ENCODE data around the gene STX1A.

The STX1A gene

DNA sequence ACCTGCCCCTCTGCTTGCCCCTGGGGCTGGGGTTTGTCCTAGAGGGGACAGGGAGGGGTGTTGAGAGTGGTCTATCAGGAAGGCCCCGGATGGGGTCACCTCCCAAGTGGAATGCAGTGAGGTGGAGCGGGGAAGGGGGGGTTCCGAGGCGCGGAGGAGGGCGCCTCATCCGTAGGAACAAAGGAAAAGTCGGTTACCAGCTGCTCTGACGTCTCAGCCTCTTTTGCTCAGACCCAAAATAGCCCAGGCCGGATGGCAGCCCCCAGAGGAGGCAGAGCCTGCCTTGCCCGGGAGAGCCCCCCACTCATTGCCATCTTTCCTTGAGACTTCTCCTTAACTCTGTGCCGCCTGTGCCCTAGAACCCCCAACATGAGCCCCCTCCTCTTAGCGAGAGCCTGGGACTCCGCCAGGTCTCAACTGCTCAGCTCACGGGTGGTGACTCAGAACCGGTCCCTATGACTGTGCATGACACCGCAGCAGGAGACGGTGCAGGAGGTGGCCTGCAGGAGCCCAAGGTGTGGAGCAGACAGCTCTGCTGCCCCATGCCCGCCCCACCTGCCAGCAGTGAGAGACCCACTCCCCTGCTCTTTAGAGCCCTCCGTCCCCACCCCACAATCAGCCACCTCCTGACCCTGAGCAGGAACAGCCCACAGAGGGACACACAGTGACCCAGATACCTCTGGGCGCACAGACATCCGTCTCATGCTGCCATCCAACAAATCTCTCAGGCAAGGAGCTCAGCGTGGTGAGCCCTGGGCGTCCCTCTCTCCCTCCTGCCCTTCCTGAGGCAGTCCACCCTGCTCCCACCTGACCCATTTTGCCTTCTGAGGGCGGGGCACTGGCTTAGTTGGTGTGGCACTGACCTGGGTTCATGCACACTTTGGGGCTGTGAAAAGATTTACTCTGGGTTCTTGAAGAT lies 13.1 kb downstream of the STX1A start:
- TF ChIP-seq, protein P1, sequence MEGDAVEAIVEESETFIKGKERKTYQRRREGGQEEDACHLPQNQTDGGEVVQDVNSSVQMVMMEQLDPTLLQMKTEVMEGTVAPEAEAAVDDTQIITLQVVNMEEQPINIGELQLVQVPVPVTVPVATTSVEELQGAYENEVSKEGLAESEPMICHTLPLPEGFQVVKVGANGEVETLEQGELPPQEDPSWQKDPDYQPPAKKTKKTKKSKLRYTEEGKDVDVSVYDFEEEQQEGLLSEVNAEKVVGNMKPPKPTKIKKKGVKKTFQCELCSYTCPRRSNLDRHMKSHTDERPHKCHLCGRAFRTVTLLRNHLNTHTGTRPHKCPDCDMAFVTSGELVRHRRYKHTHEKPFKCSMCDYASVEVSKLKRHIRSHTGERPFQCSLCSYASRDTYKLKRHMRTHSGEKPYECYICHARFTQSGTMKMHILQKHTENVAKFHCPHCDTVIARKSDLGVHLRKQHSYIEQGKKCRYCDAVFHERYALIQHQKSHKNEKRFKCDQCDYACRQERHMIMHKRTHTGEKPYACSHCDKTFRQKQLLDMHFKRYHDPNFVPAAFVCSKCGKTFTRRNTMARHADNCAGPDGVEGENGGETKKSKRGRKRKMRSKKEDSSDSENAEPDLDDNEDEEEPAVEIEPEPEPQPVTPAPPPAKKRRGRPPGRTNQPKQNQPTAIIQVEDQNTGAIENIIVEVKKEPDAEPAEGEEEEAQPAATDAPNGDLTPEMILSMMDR (IDR thresholded peaks at IDR 0.05; ENCODE audit: low read length, missing control alignments) = no peak
- no peak for DNase-seq (ENCODE audit: low read depth)
- H3K4me3 ChIP-seq (replicated peaks; ENCODE audit: low read depth, low read length) = no peak overlapping the region

GRCh38 chr7:73705551-73705920 lies 13.9 kb downstream of the STX1A start:
- no peak overlapping the region for H3K4me3 ChIP-seq (replicated peaks; ENCODE audit: low read depth, low read length)
- no peak for DNase-seq (ENCODE audit: low read depth)
- TF ChIP-seq, protein P1 (IDR thresholded peaks at IDR 0.05; ENCODE audit: low read length, missing control alignments) = no peak

DNA sequence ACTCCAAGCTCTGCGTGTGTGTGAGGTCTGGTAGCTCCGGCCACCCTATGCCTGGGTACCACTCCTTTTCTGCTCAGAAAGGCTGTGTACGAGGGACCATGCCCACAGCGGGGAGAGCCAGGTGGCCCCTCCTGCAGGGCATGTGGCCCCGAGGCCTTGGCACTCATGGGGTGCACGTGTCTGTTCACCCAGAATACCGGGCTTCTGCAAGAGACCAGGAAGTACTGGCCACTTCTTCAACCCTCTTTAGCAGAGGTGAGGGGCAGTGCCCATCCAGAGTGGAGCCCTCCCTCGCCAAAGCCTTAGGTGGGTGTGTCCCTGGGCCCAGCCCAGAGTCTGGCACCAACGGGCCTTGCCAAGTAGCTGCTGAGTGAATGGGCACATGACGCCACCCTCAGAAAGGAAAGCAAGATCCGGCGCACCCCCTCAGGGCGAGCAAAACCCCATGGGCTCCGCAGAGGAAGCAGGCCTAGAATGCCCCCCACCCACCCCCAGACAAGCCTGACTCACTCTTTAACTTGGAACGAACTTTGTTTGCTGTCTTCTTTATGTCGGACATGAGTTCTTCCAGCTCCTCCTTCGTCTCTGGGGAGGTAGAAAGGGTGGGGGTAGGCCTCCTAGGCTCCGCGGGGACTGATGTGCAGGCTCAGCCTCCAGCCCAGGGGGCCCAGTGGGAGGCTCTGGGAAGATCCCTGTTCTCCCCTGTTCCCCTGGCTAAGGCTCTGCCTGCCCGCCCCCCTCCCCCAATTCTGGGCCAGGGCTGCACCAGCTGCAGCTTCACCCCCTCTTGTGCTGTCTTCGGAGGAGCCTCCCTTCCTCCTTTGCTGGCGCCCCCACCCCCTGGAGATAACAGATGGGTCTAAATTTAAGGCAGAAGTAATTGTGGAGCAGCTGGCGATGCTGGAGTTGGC lies 14.6 kb downstream of the STX1A start:
- no peak overlapping the region for H3K4me3 ChIP-seq (replicated peaks; ENCODE audit: low read depth, low read length)
- peak; percentile 55 for DNase-seq (ENCODE audit: low read depth)
- TF ChIP-seq, protein P1 (IDR thresholded peaks at IDR 0.05; ENCODE audit: low read length, missing control alignments) = no peak

- TF ChIP-seq, protein P1 (IDR thresholded peaks at IDR 0.05; ENCODE audit: low read length, missing control alignments) = no peak
- no peak overlapping the region for H3K4me3 ChIP-seq (replicated peaks; ENCODE audit: low read depth, low read length)
- peak; percentile 31 for DNase-seq (ENCODE audit: low read depth)
These were observed 15.5 kb downstream of the STX1A start for GRCh38 chr7:73703757-73704639.

- TF ChIP-seq, protein P1 (IDR thresholded peaks at IDR 0.05; ENCODE audit: low read length, missing control alignments) = no peak
- DNase-seq (ENCODE audit: low read depth) = no peak
- H3K4me3 ChIP-seq (replicated peaks; ENCODE audit: low read depth, low read length) = no peak overlapping the region
These were observed 16.2 kb downstream of the STX1A start for GRCh38 chr7:73703225-73703624.

DNA sequence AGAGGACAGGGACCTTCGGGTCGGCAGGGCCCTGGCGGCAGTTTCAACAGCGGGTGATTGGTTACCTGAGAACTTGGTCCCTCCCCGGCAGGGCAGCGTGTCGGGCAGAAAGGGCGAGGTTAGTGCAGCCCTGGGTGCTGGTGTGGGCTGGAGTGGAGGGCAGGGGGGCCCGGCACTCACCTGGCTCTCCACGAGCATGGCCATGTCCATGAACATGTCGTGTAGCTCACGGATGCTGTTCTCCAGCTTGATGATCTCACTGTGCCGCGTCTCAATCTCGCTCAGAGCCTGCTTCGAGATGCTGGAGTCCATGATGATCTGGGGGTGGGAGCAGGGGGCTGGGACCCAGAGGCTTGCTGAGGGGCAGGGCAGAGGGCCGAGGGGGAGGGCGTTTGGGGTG lies 16.8 kb downstream of the STX1A start:
- no peak for DNase-seq (ENCODE audit: low read depth)
- TF ChIP-seq, protein P1 (IDR thresholded peaks at IDR 0.05; ENCODE audit: low read length, missing control alignments) = no peak
- no peak overlapping the region for H3K4me3 ChIP-seq (replicated peaks; ENCODE audit: low read depth, low read length)

Data from fibroblast of pulmonary artery (primary cell).